ENCODE measurements around the gene NOL7. TPM values are rescaled to one million over a fixed set of nuclear protein-coding genes. Genes with fewer than 3 reads are reported as not detected.
A peak's percentile ranks its signal among the peaks of the same experiment; 100 is the strongest.

The NOL7 gene
- total RNA-seq, 1 donor from 2014 or later, result 79.5 TPM

DNA sequence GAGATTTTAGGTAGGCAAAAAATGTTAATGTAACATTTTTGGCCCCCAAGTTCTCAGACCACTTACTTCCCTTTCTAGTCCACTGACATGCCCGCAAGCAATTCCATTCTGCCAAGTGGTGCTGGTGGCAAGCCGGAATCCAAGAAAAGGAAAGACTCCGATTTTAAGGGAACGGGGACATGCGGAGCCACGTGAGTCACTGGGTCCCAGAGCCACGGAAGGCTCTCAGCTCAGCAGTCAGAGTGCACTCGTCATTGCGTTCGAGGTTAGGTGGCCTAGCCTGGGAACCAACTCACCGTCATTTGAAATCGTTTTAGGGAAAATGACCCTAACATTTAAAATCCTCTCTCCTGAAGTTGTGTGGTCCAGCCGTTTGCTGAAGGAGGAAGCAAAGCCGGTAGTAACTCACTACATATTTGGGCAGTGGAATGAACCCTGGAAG is 41.4 kb upstream of the NOL7 start:
- DNase-seq (ENCODE audit: low spot score), result peak; percentile 50
- Mint-ChIP-seq H3K4me1 (peaks cover 22% of the 10 kb centered on the region), H3K36me3 (peaks cover 4% of the 10 kb centered on the region), H3K27me3 (ENCODE audit: insufficient read depth, low read depth) (peaks cover 3% of the 10 kb centered on the region), H3K9me3 (peaks cover 6% of the 10 kb centered on the region), H3K27ac (peak overlapping the region; percentile 91), H3K4me3 (peak overlapping the region; percentile 90)
- Histone ChIP-seq H3K36me3 (no peaks in the 10 kb centered on the region), H3K4me2 (peak overlapping the region; percentile 76), H3K79me2 (ENCODE audit: low read depth) (peaks cover 28% of the 10 kb centered on the region), H3K27ac (peak overlapping the region; percentile 73), H3K4me3 (peak overlapping the region; percentile 64), H3K9ac (peak overlapping the region; percentile 12), H3K9me3 (ENCODE audit: low read depth) (no peaks in the 10 kb centered on the region), H3K4me1 (peaks cover 22% of the 10 kb centered on the region), H2AFZ (replicated peaks) (peak overlapping the region; percentile 35), H3F3A (ENCODE audit: low read depth) (peaks cover 39% of the 10 kb centered on the region), H4K20me1 (ENCODE audit: low read depth) (no peaks in the 10 kb centered on the region), H3K27me3 (no peaks in the 10 kb centered on the region)
- TF ChIP-seq EZH2phosphoT487 (IDR thresholded peaks at IDR 0.05), result no peak
- TF ChIP-seq, protein P1, sequence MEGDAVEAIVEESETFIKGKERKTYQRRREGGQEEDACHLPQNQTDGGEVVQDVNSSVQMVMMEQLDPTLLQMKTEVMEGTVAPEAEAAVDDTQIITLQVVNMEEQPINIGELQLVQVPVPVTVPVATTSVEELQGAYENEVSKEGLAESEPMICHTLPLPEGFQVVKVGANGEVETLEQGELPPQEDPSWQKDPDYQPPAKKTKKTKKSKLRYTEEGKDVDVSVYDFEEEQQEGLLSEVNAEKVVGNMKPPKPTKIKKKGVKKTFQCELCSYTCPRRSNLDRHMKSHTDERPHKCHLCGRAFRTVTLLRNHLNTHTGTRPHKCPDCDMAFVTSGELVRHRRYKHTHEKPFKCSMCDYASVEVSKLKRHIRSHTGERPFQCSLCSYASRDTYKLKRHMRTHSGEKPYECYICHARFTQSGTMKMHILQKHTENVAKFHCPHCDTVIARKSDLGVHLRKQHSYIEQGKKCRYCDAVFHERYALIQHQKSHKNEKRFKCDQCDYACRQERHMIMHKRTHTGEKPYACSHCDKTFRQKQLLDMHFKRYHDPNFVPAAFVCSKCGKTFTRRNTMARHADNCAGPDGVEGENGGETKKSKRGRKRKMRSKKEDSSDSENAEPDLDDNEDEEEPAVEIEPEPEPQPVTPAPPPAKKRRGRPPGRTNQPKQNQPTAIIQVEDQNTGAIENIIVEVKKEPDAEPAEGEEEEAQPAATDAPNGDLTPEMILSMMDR (IDR thresholded peaks at IDR 0.05), result no peak
- TF ChIP-seq EZH2 (IDR thresholded peaks at IDR 0.05), result no peak

DNA sequence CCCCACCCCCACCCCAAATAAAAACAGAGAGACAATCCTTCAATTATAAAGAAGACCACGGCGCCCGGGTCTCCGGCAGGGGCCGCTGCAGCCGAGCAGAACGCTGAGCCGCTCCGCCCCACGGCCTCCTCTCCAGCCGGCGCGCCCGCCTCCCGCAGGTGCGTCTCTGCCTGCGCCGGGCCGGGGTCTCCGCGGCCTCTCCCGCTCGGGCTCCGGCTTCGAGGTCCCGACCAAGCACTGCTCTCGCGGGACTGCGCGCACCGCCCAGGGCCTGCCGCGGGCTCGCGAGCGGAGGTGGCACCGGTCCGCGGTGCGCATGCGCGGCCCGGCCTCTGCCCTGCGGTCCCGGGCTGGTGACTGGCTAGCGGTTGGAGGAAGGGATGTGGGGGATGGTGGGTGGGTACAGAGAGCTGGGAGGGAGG is 41.0 kb upstream of the NOL7 start:
- Mint-ChIP-seq H3K27me3 (ENCODE audit: insufficient read depth, low read depth) (peaks cover 3% of the 10 kb centered on the region), H3K4me1 (peaks cover 22% of the 10 kb centered on the region), H3K27ac (peak overlapping the region; percentile 98), H3K36me3 (peaks cover 4% of the 10 kb centered on the region), H3K9me3 (peaks cover 6% of the 10 kb centered on the region), H3K4me3 (peak overlapping the region; percentile 96)
- Histone ChIP-seq H3K79me2 (ENCODE audit: low read depth) (peaks cover 28% of the 10 kb centered on the region), H3K9me3 (ENCODE audit: low read depth) (no peaks in the 10 kb centered on the region), H3K27ac (peak overlapping the region; percentile 73), H4K20me1 (ENCODE audit: low read depth) (no peaks in the 10 kb centered on the region), H3K4me1 (peaks cover 22% of the 10 kb centered on the region), H2AFZ (replicated peaks) (peak overlapping the region; percentile 93), H3K27me3 (no peaks in the 10 kb centered on the region), H3K4me2 (peak overlapping the region; percentile 76), H3K9ac (peak overlapping the region; percentile 42), H3K4me3 (peak overlapping the region; percentile 64), H3F3A (ENCODE audit: low read depth) (peaks cover 39% of the 10 kb centered on the region), H3K36me3 (no peaks in the 10 kb centered on the region)
- no peak for TF ChIP-seq EZH2 (IDR thresholded peaks at IDR 0.05)
- TF ChIP-seq, protein P1 (IDR thresholded peaks at IDR 0.05), result peak; percentile 67
- DNase-seq (ENCODE audit: low spot score), result peak; percentile 98

DNA sequence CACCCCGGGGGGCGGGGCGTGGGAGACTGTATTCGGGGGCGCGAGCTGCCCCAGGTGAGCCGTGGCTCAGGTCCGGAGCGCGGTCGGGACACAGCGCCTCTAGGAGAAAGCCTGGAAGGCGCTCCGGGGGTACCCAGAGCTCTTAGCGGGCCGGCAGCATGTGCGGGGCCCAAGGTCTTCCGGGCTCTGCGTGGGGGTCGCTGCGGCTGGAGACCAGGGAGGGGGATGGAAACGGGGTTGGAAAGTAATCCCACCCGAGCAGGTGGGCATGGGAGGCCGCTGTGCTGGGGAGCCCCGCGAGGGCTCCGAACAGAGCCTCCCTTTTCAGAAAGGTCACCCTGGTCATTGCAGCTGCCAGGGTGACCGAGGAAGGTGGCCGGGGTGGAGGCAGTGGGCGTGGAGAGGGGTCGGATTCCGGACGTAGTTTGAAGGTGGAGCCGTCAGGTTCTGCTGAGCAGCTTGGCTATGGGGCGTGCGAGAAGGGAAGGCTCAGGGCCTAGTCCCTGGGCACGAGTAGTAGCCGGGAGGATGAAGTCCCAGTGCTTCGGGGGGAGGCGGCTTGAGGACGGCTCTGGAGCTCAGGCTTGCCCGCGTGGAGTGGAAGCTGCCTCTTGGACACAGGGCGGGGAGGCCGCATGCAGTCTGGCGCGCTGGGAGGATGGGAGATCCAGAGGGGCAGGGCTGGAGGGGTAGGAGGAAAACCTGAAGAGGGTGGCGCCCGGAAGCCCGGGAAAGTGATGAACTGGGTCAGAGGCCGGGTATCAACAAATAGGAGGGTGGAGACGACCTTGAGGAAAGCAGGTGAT is 40.4 kb upstream of the NOL7 start, which contains the start of gene SIRT5:
TSS of gene SIRT5 (plus strand) at position 31 of the 806 bp plus-strand sequence. CDS start 9,510 bp downstream, outside the sequence.
- peaks cover 22% of the 10 kb centered on the region for H3K4me1 ChIP-seq
- no peaks in the 10 kb centered on the region for H4K20me1 ChIP-seq (ENCODE audit: low read depth)
- DNase-seq (ENCODE audit: low spot score), result peak; percentile 91
- H3K9me3 Mint-ChIP-seq, result peaks cover 6% of the 10 kb centered on the region
- H3K9me3 ChIP-seq (ENCODE audit: low read depth), result no peaks in the 10 kb centered on the region
- peak within 1 kb of the TSS; percentile 98 for H3K27ac Mint-ChIP-seq
- peak within 1 kb of the TSS; percentile 76 for H3K4me2 ChIP-seq
- peak within 1 kb of the TSS; percentile 73 for H3K27ac ChIP-seq
- H3K4me1 Mint-ChIP-seq, result peaks cover 22% of the 10 kb centered on the region
- H3K27me3 ChIP-seq, result no peaks in the 10 kb centered on the region
- H3K27me3 Mint-ChIP-seq (ENCODE audit: insufficient read depth, low read depth), result peaks cover 3% of the 10 kb centered on the region
- H2AFZ ChIP-seq (replicated peaks), result peak within 1 kb of the TSS; percentile 93
- H3K9ac ChIP-seq, result peak within 1 kb of the TSS; percentile 42
- peak within 1 kb of the TSS; percentile 96 for H3K4me3 Mint-ChIP-seq
- H3K36me3 ChIP-seq, result no peaks in the 10 kb centered on the region
- H3K4me3 ChIP-seq, result peak within 1 kb of the TSS; percentile 64
- TF ChIP-seq EZH2 (IDR thresholded peaks at IDR 0.05) (no peak), EZH2phosphoT487 (IDR thresholded peaks at IDR 0.05) (no peak)
- TF ChIP-seq, protein P1 (IDR thresholded peaks at IDR 0.05), result no peak
- peaks cover 4% of the 10 kb centered on the region for H3K36me3 Mint-ChIP-seq
- H3F3A ChIP-seq (ENCODE audit: low read depth), result peaks cover 39% of the 10 kb centered on the region
- H3K79me2 ChIP-seq (ENCODE audit: low read depth), result peaks cover 28% of the 10 kb centered on the region

Measured in neural progenitor cell (in vitro differentiated cells).